Liver (tissue), 9 donors: ENCODE data around the gene CTRB1. TPM values are rescaled to one million over a fixed set of nuclear protein-coding genes. Genes with fewer than 3 reads are reported as not detected.

Experiments
- DNase-seq: peaks from one replicate; pipeline ENCODE4 v3.0.0-alpha.2; 2017; ENCODE audit warnings: low spot score
- H3K27ac ChIP-seq, 2 donors: one replicate each; pipeline ENCODE4 v1.7.0; 2013; ENCODE audit warnings: inconsistent platforms in 2 of 2, low read length in 2 of 2, control low read depth in 1 of 2, low read depth in 1 of 2, mild to moderate bottlenecking in 1 of 2
- H3K27me3 ChIP-seq, 4 donors: one replicate each; pipeline versions ENCODE4 v1.6.1 to v1.7.0; 2013; ENCODE audit warnings: low read length in 3 of 4, inconsistent platforms in 1 of 4, mild to moderate bottlenecking in 1 of 4, moderate library complexity in 1 of 4; ENCODE audit not compliant: control insufficient read depth in 4 of 4, insufficient read depth in 4 of 4
- H3K36me3 ChIP-seq, 4 donors: one replicate each; pipeline versions ENCODE4 v1.6.1 to v1.7.0; 2013; ENCODE audit warnings: low read length in 3 of 4, mild to moderate bottlenecking in 3 of 4, low read depth in 1 of 4, moderate library complexity in 1 of 4; ENCODE audit not compliant: control insufficient read depth in 4 of 4, insufficient read depth in 3 of 4
- H3K4me1 ChIP-seq, 4 donors: one replicate each; pipeline versions ENCODE4 v1.6.1 to v1.7.0; 2013; ENCODE audit warnings: low read length in 3 of 4, mild to moderate bottlenecking in 3 of 4, moderate library complexity in 1 of 4; ENCODE audit not compliant: control insufficient read depth in 4 of 4, insufficient read depth in 4 of 4
- H3K4me3 ChIP-seq, 3 donors: one replicate each; pipeline versions ENCODE4 v1.6.1 to v1.7.0; 2013; ENCODE audit warnings: low read length in 3 of 3, control low read depth in 1 of 3, low read depth in 1 of 3, mild to moderate bottlenecking in 1 of 3
- H3K9ac ChIP-seq, 2 donors: one replicate each; pipeline ENCODE4 v1.7.0; 2013; ENCODE audit warnings: low read length in 2 of 2, mild to moderate bottlenecking in 2 of 2, moderate library complexity in 2 of 2, control low read depth in 1 of 2, low read depth in 1 of 2
- H3K9me3 ChIP-seq, 4 donors: one replicate each; pipeline versions ENCODE4 v1.6.1 to v1.7.0; 2013; ENCODE audit warnings: low read length in 3 of 4; ENCODE audit not compliant: control insufficient read depth in 4 of 4
- EGR1 ChIP-seq, 2 donors: IDR thresholded peaks; 2 replicates each; pipeline ENCODE4 v1.6.1; 2016 to 2018; ENCODE audit warnings: antibody characterized with exemption in 2 of 2, low read depth in 2 of 2
- FOXA2 ChIP-seq: IDR thresholded peaks from 2 replicates; pipeline ENCODE4 v1.6.1; 2016; ENCODE audit warnings: antibody characterized with exemption
- GABPA ChIP-seq, 2 donors: IDR thresholded peaks in 1 of 2; conservative IDR thresholded peaks in 1 of 2; 2 replicates each; pipeline ENCODE4 v1.6.1; 2016; ENCODE audit warnings: antibody characterized with exemption in 2 of 2, mild to moderate bottlenecking in 1 of 2, moderate library complexity in 1 of 2
- HNF4A ChIP-seq, 2 donors: conservative IDR thresholded peaks; 2 replicates each; pipeline ENCODE4 v1.6.1; 2016; ENCODE audit warnings: antibody characterized with exemption in 2 of 2, mild to moderate bottlenecking in 2 of 2
- HNF4G ChIP-seq: IDR thresholded peaks from 2 replicates; pipeline ENCODE4 v1.6.1; 2016; ENCODE audit warnings: antibody characterized with exemption
- JUND ChIP-seq, 2 donors: IDR thresholded peaks; 2 replicates each; pipeline ENCODE4 v1.6.1; 2016; ENCODE audit warnings: antibody characterized with exemption in 2 of 2
- NR2F2 ChIP-seq: IDR thresholded peaks from 2 replicates; pipeline ENCODE4 v1.6.1; 2016; ENCODE audit warnings: antibody characterized with exemption
- RAD21 ChIP-seq, 2 donors: IDR thresholded peaks; 2 replicates each; pipeline ENCODE4 v1.6.1; 2016; ENCODE audit warnings: antibody characterized with exemption in 2 of 2, mild to moderate bottlenecking in 2 of 2
- RXRA ChIP-seq, 2 donors: IDR thresholded peaks; 2 replicates each; pipeline ENCODE4 v1.6.1; 2017 to 2018; ENCODE audit warnings: antibody characterized with exemption in 2 of 2, mild to moderate bottlenecking in 1 of 2
- SP1 ChIP-seq: IDR thresholded peaks from 2 replicates; pipeline ENCODE4 v1.6.1; 2018; ENCODE audit warnings: antibody characterized with exemption, mild to moderate bottlenecking
- TAF1 ChIP-seq: conservative IDR thresholded peaks from 2 replicates; pipeline ENCODE4 v1.6.1; 2016; ENCODE audit warnings: antibody characterized with exemption, mild to moderate bottlenecking
- YY1 ChIP-seq: IDR thresholded peaks from 2 replicates; pipeline ENCODE4 v1.6.1; 2016; ENCODE audit warnings: antibody characterized with exemption, mild to moderate bottlenecking
- WGBS: extraction: QIAGEN DNeasy Blood & Tissue Kit; methylation state at CpG from one replicate; pipeline ENCODE4 v1.1.7; 2013; 5-methylcytosine and 5-hydroxymethylcytosine counted together
- polyA plus RNA-seq, 2 donors: library from polyadenylated mRNA; stranded (reverse) in 1 of 2; unstranded in 1 of 2; fragments of 200-250 nt in 1 of 2; fragments of >200 nt in 1 of 2; fragmentation: Nextera tagmentation in 1 of 2; extraction: Ambion mirVana in 1 of 2; gene quantifications; one replicate each; pipeline versions ENCODE4 v1.2.1 to v1.2.3, GENCODE V29; 2013 to 2015
- total RNA-seq, 2 donors: library from RNA; depleted of rRNA; stranded (reverse); fragments of >200 nt; gene quantifications; one replicate each; pipeline ENCODE4 v1.2.3, GENCODE V29; 2014
- TF ChIP-seq, protein P1 (sequence below): IDR thresholded peaks from 2 replicates; pipeline ENCODE4 v1.6.1; 2016; ENCODE audit warnings: antibody characterized with exemption
- TF ChIP-seq, protein P2 (sequence below): IDR thresholded peaks from 2 replicates; pipeline ENCODE4 v1.6.1; 2016; ENCODE audit warnings: antibody characterized with exemption
- TF ChIP-seq, protein P3 (sequence below): fragments of 150-350 bp; IDR thresholded peaks from 2 replicates; pipeline ENCODE4 v1.5.1; 2017; ENCODE audit warnings: improper control_type of control experiment, low read depth, low read length; ENCODE audit not compliant: missing input control
- TF ChIP-seq, protein P4 (sequence below): IDR thresholded peaks from 2 replicates; pipeline ENCODE4 v1.6.1; 2016; ENCODE audit warnings: antibody characterized with exemption, mild to moderate bottlenecking
- TF ChIP-seq, protein P5 (sequence below): IDR thresholded peaks from 2 replicates; pipeline ENCODE4 v1.6.1; 2016; ENCODE audit warnings: antibody characterized with exemption
- donor health status: healthy.
- donor health status: healthy.
- donor health status: healthy.
- donor health status: healthy.
- donor health status: healthy.

CTRB1 gene
- total and polyA plus RNA-seq, 4 donors: not detected

DNA sequence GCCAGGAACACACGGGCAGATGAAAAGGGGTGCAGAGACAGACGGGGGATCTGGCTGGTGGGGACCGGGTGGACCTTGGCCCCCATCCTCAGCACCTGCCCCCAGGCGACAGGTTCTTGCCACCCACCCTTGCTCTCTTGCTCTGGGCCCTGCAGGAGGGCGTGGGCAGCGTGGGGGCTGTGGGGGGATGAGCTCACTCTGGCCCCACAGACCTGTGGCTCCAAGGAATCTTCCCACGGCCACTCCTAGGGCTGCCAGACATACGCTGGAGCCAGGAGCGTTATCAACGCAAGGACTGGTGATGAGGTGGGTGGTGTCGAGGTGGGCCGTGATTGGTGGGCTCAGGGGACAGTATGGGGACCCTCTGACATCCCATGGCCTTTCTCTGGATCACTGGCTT is 6.3 kb downstream of the CTRB1 start (continued):
- no peak for TF ChIP-seq RXRA (IDR thresholded peaks at IDR 0.05)
- TF ChIP-seq GABPA (IDR thresholded peaks at IDR 0.05 in 1 of 2, conservative IDR thresholded peaks at IDR 0.05 in 1 of 2): no peak

DNA sequence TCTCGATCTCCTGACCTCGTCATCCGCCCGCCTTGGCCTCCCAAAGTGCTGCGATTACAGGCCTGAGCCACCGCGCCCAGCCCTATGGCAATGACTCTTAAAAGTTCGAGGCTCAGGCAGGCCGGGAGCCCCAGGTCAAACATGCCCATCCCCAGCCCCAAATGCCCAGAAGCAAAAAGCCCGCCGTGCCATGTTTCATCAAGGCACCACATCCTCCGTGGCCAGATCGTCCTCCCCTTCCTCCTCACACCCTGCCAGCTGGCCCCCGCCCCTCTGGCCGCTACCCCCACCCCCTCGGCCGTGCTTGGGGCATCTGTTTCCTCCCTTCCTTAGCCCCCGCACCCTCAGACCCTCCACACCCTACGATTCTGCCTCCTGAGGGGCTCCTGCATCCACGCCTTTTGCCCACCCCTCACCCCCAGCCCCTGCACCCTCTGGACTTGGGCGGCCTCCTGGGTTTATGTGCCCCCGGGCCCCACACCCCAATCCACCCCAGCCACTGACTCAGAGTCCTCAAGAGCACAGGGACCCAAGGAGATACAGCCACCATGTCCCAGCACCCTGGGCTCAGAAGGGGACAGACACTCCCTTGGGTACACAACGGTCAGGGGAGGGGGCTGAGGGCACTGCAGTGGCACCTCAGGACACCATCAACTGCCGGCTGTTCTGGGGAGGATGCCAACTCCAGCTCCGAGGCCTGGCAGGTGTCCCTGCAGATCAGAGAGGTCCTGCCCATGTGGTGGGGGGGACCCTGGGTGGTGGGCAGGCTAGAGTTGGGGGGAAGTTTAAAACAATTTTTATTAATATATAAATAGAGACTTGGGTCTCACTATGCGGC is 7.1 kb downstream of the CTRB1 start:
- Histone ChIP-seq H3K27me3 (no peaks in the 10 kb centered on the region), H3K36me3 (peaks cover 3 to 13% (median 13%) of the 10 kb centered on the region in 4 donors), H3K27ac (no peak overlapping the region), H3K4me3 (no peak overlapping the region), H3K9ac (no peak overlapping the region), H3K9me3 (no peaks in the 10 kb centered on the region), H3K4me1 (peaks cover 0 to 2% (median 0%) of the 10 kb centered on the region in 4 donors)
- TF ChIP-seq YY1: no peak
- TF ChIP-seq RXRA (IDR thresholded peaks at IDR 0.05): no peak
- no peak for TF ChIP-seq FOXA2
- TF ChIP-seq, protein P1, sequence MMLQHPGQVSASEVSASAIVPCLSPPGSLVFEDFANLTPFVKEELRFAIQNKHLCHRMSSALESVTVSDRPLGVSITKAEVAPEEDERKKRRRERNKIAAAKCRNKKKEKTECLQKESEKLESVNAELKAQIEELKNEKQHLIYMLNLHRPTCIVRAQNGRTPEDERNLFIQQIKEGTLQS: no peak
- no peak for TF ChIP-seq RAD21 (IDR thresholded peaks at IDR 0.05)
- TF ChIP-seq NR2F2: no peak
- TF ChIP-seq, protein P2, sequence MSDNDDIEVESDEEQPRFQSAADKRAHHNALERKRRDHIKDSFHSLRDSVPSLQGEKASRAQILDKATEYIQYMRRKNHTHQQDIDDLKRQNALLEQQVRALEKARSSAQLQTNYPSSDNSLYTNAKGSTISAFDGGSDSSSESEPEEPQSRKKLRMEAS: no peak
- TF ChIP-seq TAF1: no peak
- no peak for TF ChIP-seq JUND (IDR thresholded peaks at IDR 0.05)
- no peak for TF ChIP-seq HNF4A (conservative IDR thresholded peaks at IDR 0.05)
- TF ChIP-seq GABPA (IDR thresholded peaks at IDR 0.05 in 1 of 2, conservative IDR thresholded peaks at IDR 0.05 in 1 of 2): no peak
- TF ChIP-seq, protein P3, sequence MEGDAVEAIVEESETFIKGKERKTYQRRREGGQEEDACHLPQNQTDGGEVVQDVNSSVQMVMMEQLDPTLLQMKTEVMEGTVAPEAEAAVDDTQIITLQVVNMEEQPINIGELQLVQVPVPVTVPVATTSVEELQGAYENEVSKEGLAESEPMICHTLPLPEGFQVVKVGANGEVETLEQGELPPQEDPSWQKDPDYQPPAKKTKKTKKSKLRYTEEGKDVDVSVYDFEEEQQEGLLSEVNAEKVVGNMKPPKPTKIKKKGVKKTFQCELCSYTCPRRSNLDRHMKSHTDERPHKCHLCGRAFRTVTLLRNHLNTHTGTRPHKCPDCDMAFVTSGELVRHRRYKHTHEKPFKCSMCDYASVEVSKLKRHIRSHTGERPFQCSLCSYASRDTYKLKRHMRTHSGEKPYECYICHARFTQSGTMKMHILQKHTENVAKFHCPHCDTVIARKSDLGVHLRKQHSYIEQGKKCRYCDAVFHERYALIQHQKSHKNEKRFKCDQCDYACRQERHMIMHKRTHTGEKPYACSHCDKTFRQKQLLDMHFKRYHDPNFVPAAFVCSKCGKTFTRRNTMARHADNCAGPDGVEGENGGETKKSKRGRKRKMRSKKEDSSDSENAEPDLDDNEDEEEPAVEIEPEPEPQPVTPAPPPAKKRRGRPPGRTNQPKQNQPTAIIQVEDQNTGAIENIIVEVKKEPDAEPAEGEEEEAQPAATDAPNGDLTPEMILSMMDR: no peak
- TF ChIP-seq HNF4G: no peak
- no peak for TF ChIP-seq EGR1 (IDR thresholded peaks at IDR 0.05; ENCODE audit: low read depth in 2 of 2)
- TF ChIP-seq, protein P4, sequence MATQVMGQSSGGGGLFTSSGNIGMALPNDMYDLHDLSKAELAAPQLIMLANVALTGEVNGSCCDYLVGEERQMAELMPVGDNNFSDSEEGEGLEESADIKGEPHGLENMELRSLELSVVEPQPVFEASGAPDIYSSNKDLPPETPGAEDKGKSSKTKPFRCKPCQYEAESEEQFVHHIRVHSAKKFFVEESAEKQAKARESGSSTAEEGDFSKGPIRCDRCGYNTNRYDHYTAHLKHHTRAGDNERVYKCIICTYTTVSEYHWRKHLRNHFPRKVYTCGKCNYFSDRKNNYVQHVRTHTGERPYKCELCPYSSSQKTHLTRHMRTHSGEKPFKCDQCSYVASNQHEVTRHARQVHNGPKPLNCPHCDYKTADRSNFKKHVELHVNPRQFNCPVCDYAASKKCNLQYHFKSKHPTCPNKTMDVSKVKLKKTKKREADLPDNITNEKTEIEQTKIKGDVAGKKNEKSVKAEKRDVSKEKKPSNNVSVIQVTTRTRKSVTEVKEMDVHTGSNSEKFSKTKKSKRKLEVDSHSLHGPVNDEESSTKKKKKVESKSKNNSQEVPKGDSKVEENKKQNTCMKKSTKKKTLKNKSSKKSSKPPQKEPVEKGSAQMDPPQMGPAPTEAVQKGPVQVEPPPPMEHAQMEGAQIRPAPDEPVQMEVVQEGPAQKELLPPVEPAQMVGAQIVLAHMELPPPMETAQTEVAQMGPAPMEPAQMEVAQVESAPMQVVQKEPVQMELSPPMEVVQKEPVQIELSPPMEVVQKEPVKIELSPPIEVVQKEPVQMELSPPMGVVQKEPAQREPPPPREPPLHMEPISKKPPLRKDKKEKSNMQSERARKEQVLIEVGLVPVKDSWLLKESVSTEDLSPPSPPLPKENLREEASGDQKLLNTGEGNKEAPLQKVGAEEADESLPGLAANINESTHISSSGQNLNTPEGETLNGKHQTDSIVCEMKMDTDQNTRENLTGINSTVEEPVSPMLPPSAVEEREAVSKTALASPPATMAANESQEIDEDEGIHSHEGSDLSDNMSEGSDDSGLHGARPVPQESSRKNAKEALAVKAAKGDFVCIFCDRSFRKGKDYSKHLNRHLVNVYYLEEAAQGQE: no peak
- no peak for TF ChIP-seq SP1
- TF ChIP-seq, protein P5, sequence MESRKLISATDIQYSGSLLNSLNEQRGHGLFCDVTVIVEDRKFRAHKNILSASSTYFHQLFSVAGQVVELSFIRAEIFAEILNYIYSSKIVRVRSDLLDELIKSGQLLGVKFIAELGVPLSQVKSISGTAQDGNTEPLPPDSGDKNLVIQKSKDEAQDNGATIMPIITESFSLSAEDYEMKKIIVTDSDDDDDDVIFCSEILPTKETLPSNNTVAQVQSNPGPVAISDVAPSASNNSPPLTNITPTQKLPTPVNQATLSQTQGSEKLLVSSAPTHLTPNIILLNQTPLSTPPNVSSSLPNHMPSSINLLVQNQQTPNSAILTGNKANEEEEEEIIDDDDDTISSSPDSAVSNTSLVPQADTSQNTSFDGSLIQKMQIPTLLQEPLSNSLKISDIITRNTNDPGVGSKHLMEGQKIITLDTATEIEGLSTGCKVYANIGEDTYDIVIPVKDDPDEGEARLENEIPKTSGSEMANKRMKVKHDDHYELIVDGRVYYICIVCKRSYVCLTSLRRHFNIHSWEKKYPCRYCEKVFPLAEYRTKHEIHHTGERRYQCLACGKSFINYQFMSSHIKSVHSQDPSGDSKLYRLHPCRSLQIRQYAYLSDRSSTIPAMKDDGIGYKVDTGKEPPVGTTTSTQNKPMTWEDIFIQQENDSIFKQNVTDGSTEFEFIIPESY: no peak
- no peak for DNase-seq
- 72% methylated on average over 26 of the region's 26 CpGs for WGBS
